IMR-90 (cell line): ENCODE data around the gene NFYB. TPM values are rescaled to one million over a fixed set of nuclear protein-coding genes. Genes with fewer than 3 reads are reported as not detected.

Source experiments
- ATAC-seq: fragments of 200-7000 bp; cut with Tn5 transposase; 2 replicates; pipeline ENCODE4 v1.9.1; 2020; ENCODE audit warnings: low read depth, mild to moderate bottlenecking, moderate library complexity
- BruUV-seq: library from RNA; stranded (reverse); fragments of 400-500 nt; replicated peaks from 2 replicates; lab custom pipeline; 2021; lab: Mats Ljungman, UMichigan
- CTCF ChIA-PET: fragments of 300-600 bp; formaldehyde crosslinking; extraction: SDS; loops from one replicate; lab custom pipeline; 2021; ENCODE audit warnings: antibody characterized with exemption; lab: Yijun Ruan, JAX
- POLR2A ChIA-PET: fragments of 300-600 bp; sonication (Branson Sonifier 250); formaldehyde crosslinking; loops from one replicate; lab custom pipeline; 2022; ENCODE audit warnings: antibody characterized with exemption; ENCODE audit not compliant: unreplicated experiment; lab: Charles Lee
- DNase-seq: peaks from one replicate; pipeline ENCODE4 v3.0.0; 2013
- H2AFZ ChIP-seq: replicated peaks from 2 replicates; pipeline ENCODE3; 2013; ENCODE audit warnings: low read length, mild to moderate bottlenecking; ENCODE audit not compliant: poor library complexity
- H2AK5ac ChIP-seq: 2 replicates; pipeline ENCODE4 v1.6.1; 2013; ENCODE audit warnings: low read depth, low read length, inconsistent platforms
- H2AK9ac ChIP-seq: replicated peaks from 2 replicates; pipeline ENCODE3; 2013; ENCODE audit warnings: mild to moderate bottlenecking, low read depth, low read length, moderate library complexity; ENCODE audit not compliant: poor library complexity
- H2BK120ac ChIP-seq: 2 replicates; pipeline ENCODE4 v1.6.1; 2013; ENCODE audit warnings: low read depth, low read length, inconsistent platforms
- H2BK15ac ChIP-seq: 3 replicates; pipeline ENCODE4 v1.6.1; 2013; ENCODE audit warnings: low read depth, low read length, inconsistent platforms
- H2BK20ac ChIP-seq: 2 replicates; pipeline ENCODE4 v1.6.1; 2013; ENCODE audit warnings: low read depth, mild to moderate bottlenecking, inconsistent platforms, low read length, moderate library complexity
- H2BK5ac ChIP-seq: 2 replicates; pipeline ENCODE4 v1.6.1; 2013; ENCODE audit warnings: mild to moderate bottlenecking, low read depth, low read length, inconsistent platforms; ENCODE audit not compliant: poor library complexity, severe bottlenecking
- H3K14ac ChIP-seq: replicated peaks from 2 replicates; pipeline ENCODE4 v1.6.1; 2013; ENCODE audit warnings: low read depth, low read length, inconsistent platforms
- H3K18ac ChIP-seq: 2 replicates; pipeline ENCODE4 v1.6.1; 2013; ENCODE audit warnings: low read depth, low read length, control low read depth
- H3K23ac ChIP-seq: 2 replicates; pipeline ENCODE4 v1.6.1; 2013; ENCODE audit warnings: low read depth, low read length, inconsistent platforms
- H3K27ac ChIP-seq: 2 replicates; pipeline ENCODE4 v1.5.1; 2013; ENCODE audit warnings: mild to moderate bottlenecking, control low read depth, low read length; ENCODE audit not compliant: insufficient read depth
- H3K27me3 ChIP-seq: 2 replicates; pipeline ENCODE4 v1.6.1; 2013; ENCODE audit warnings: low read length; ENCODE audit not compliant: control insufficient read depth, insufficient read depth
- H3K36me3 ChIP-seq: 2 replicates; pipeline ENCODE4 v1.6.1; 2013; ENCODE audit warnings: low read length, mixed read lengths; ENCODE audit not compliant: control insufficient read depth, insufficient read depth
- H3K4ac ChIP-seq: 2 replicates; pipeline ENCODE4 v1.6.1; 2013; ENCODE audit warnings: low read depth, low read length, inconsistent platforms
- H3K4me1 ChIP-seq: 2 replicates; pipeline ENCODE4 v1.6.1; 2013; ENCODE audit warnings: low read length, mixed read lengths; ENCODE audit not compliant: control insufficient read depth, insufficient read depth
- H3K4me2 ChIP-seq: 2 replicates; pipeline ENCODE4 v1.6.1; 2013; ENCODE audit warnings: low read depth, mild to moderate bottlenecking, control low read depth, low read length, moderate library complexity
- H3K4me3 ChIP-seq: 2 replicates; pipeline ENCODE4 v1.5.1; 2013; ENCODE audit warnings: low read depth, mild to moderate bottlenecking, control low read depth, low read length, moderate library complexity; ENCODE audit not compliant: insufficient read depth
- H3K56ac ChIP-seq: 2 replicates; pipeline ENCODE4 v1.6.1; 2013; ENCODE audit warnings: low read length, inconsistent platforms; ENCODE audit not compliant: insufficient read depth; ENCODE audit errors: extremely low read depth
- H3K79me1 ChIP-seq, 2 experiments: 2 replicates each; pipeline ENCODE4 v1.6.1; 2013; ENCODE audit warnings: low read length in 2 of 2, inconsistent platforms in 1 of 2, low read depth in 1 of 2
- H3K9ac ChIP-seq: 2 replicates; pipeline ENCODE4 v1.6.1; 2013; ENCODE audit warnings: low read depth, low read length, control low read depth
- H3K9me1 ChIP-seq: 2 replicates; pipeline ENCODE4 v1.6.1; 2013; ENCODE audit warnings: low read length, inconsistent platforms; ENCODE audit not compliant: insufficient read depth
- H3K9me3 ChIP-seq: 2 replicates; pipeline ENCODE4 v1.6.1; 2013; ENCODE audit warnings: low read length; ENCODE audit not compliant: control insufficient read depth, insufficient read depth
- H4K20me1 ChIP-seq: 2 replicates; pipeline ENCODE4 v1.6.1; 2013; ENCODE audit warnings: low read length, inconsistent platforms; ENCODE audit not compliant: insufficient read depth
- H4K5ac ChIP-seq: 2 replicates; pipeline ENCODE4 v1.6.1; 2013; ENCODE audit warnings: mild to moderate bottlenecking, low read depth, low read length, control low read depth
- H4K8ac ChIP-seq, 2 experiments: 2 replicates each; pipeline ENCODE4 v1.6.1; 2013; ENCODE audit warnings: low read depth in 2 of 2, low read length in 2 of 2, control low read depth in 1 of 2, inconsistent platforms in 1 of 2
- H4K91ac ChIP-seq: 2 replicates; pipeline ENCODE4 v1.6.1; 2013; ENCODE audit warnings: low read depth, low read length, inconsistent platforms; ENCODE audit not compliant: insufficient read depth
- RCOR1 ChIP-seq: IDR thresholded peaks from 2 replicates; pipeline ENCODE4 v1.6.1; 2012; ENCODE audit warnings: mild to moderate bottlenecking, low read length, improper control_type of control experiment; ENCODE audit not compliant: insufficient replicate concordance
- SMC3 ChIP-seq: fragments of 150-350 bp; IDR thresholded peaks from 2 replicates; pipeline ENCODE4 v1.6.1; 2016; ENCODE audit warnings: low read depth, mild to moderate bottlenecking, antibody characterized with exemption, low read length, moderate library complexity
- WGBS, 2 experiments: methylation state at CpG; one replicate each; pipeline versions ENCODE4 v1.1.5 to v1.1.7; 2013; ENCODE audit warnings: missing lambda C conversion rate in 2 of 2; ENCODE audit not compliant: insufficient read length in 1 of 2; ENCODE audit errors: extremely low coverage in 2 of 2; 5-methylcytosine and 5-hydroxymethylcytosine counted together
- dilution Hi-C: fragments of 300-500 bp; cut with HindIII; formaldehyde crosslinking; loops from one replicate; pipeline ENCODE4 v1.14.3; 2018; ENCODE audit warnings: low sequenced_read_pairs; ENCODE audit not compliant: unreplicated experiment
- in situ Hi-C: fragments of 300-500 bp; cut with MboI; formaldehyde crosslinking; loops from 3 replicates; pipeline ENCODE4 v1.14.3; 2019; ENCODE audit warnings: low sequenced_read_pairs, inconsistent platforms, mixed read lengths
- intact Hi-C: fragments of 100-400 bp; cut with micrococcal nuclease; formaldehyde crosslinking; loops from 2 replicates; pipeline ENCODE4 v1.10.0; 2022
- polyA plus RNA-seq, 3 experiments: library from polyadenylated mRNA; depleted of rRNA; stranded (reverse); fragments of >200 nt; gene quantifications; 2 replicates each; pipeline ENCODE4 v1.2.3, GENCODE V29; 2012; ENCODE audit warnings: low replicate concordance in 1 of 3
- total RNA-seq: library from RNA; depleted of rRNA; stranded (reverse); fragments of >200 nt; gene quantifications from 2 replicates; pipeline ENCODE4 v1.2.3, GENCODE V29; 2012

Gene NFYB
- total and polyA plus RNA-seq, 2 of the 4 experiments (the other 2 are of a cell fraction) = 22.2 to 28.4 TPM

- Histone ChIP-seq H3K4me3 (no peak overlapping the region), H3K56ac (no peak overlapping the region), H2AK5ac (no peak overlapping the region), H3K4me2 (no peak overlapping the region), H3K14ac (no peak overlapping the region; the same call in 1 of the 2 replicates), H2AFZ (no peak overlapping the region), H2AK9ac (no peak overlapping the region), H3K36me3 (no peaks in the 10 kb centered on the region), H3K27ac (no peak overlapping the region), H3K9me1 (no peaks in the 10 kb centered on the region), H3K4ac (no peak overlapping the region), H4K91ac (no peak overlapping the region), H4K5ac (no peak overlapping the region), H3K18ac (no peak overlapping the region), H4K8ac (no peak overlapping the region), H3K79me1 (no peaks in the 10 kb centered on the region), H3K9me3 (no peaks in the 10 kb centered on the region), H3K4me1 (no peaks in the 10 kb centered on the region; the same call in 1 of the 2 replicates), H3K23ac (no peak overlapping the region), H4K20me1 (no peaks in the 10 kb centered on the region), H3K27me3 (no peaks in the 10 kb centered on the region), H2BK120ac (no peak overlapping the region), H3K9ac (no peak overlapping the region), H2BK15ac (no peak overlapping the region), H2BK5ac (no peak overlapping the region), H2BK20ac (no peak overlapping the region)
- in situ Hi-C loops = no loop called here
- BruUV-seq = no TSS peak
- CTCF ChIA-PET = no interaction called here
- TF ChIP-seq SMC3 (no peak), RCOR1 (no peak)
- POLR2A ChIA-PET = no interaction called here
- intact Hi-C loops = no loop called here
- ATAC-seq (no peak), DNase-seq (no peak)
- dilution Hi-C loops = no loop called here
- WGBS, 2 experiments = 85% methylated on average over 3 of the region's 5 CpGs; no CpG with 5 or more reads in 1 of the 2 experiments
These were observed 30.6 kb upstream of the NFYB start for GRCh38 chr12:104168596-104168995.
